SK-N-SH treated with all-trans-retinoic acid at 6 μM for 48 hours (cell line): ENCODE data around the gene LY6G6C.

Experiments used
- ATAC-seq: fragments of 200-7000 bp; cut with Tn5 transposase; 3 replicates; pipeline ENCODE4 v1.9.1; 2020; ENCODE audit warnings: mild to moderate bottlenecking, moderate library complexity
- ARNTL ChIP-seq: fragments of 450-650 bp; formaldehyde crosslinking; IDR thresholded peaks from 2 replicates; pipeline ENCODE4 v1.5.0; 2020; ENCODE audit warnings: low read depth, mild to moderate bottlenecking, moderate library complexity, borderline replicate concordance
- CREB5 ChIP-seq: fragments of 250-450 bp; sonication (Bioruptor Pico); IDR thresholded peaks from 2 replicates; pipeline ENCODE4 v1.5.1; 2020; ENCODE audit warnings: low read depth, mild to moderate bottlenecking, moderate library complexity
- CSDC2 ChIP-seq: fragments of 250-450 bp; sonication (Bioruptor Pico); IDR thresholded peaks from 2 replicates; pipeline ENCODE4 v1.5.0; 2020; ENCODE audit warnings: mild to moderate bottlenecking, moderate library complexity
- CSRNP3 ChIP-seq: fragments of 250-450 bp; sonication (Bioruptor Pico); IDR thresholded peaks from 2 replicates; pipeline ENCODE4 v1.5.1; 2021; ENCODE audit warnings: mild to moderate bottlenecking, moderate library complexity
- ESRRG ChIP-seq: fragments of 250-450 bp; sonication (Bioruptor Pico); IDR thresholded peaks from 2 replicates; pipeline ENCODE4 v1.6.1; 2021; ENCODE audit warnings: mild to moderate bottlenecking
- GLIS3 ChIP-seq: fragments of 250-450 bp; sonication (Bioruptor Pico); IDR thresholded peaks from 2 replicates; pipeline ENCODE4 v1.5.0; 2020; ENCODE audit warnings: mild to moderate bottlenecking, moderate library complexity
- ISL1 ChIP-seq: fragments of 250-450 bp; sonication (Bioruptor Pico); IDR thresholded peaks from 2 replicates; pipeline ENCODE4 v2.1.2; 2022; ENCODE audit warnings: mild to moderate bottlenecking, moderate library complexity
- OSR1 ChIP-seq: fragments of 250-450 bp; sonication (Bioruptor Pico); IDR thresholded peaks from 2 replicates; pipeline ENCODE4 v1.8.0; 2022; ENCODE audit warnings: moderate library complexity, mild to moderate bottlenecking, inconsistent platforms
- POU6F1 ChIP-seq: fragments of 250-450 bp; sonication (Bioruptor Pico); IDR thresholded peaks from 2 replicates; pipeline ENCODE4 v1.8.0; 2021; ENCODE audit warnings: low read depth, mild to moderate bottlenecking, moderate library complexity, borderline replicate concordance
- PPARA ChIP-seq: fragments of 250-450 bp; sonication (Bioruptor Pico); IDR thresholded peaks from 2 replicates; pipeline ENCODE4 v1.5.0; 2020; ENCODE audit warnings: mild to moderate bottlenecking, borderline replicate concordance
- RARB ChIP-seq: fragments of 250-450 bp; sonication (Bioruptor Pico); IDR thresholded peaks from 2 replicates; pipeline ENCODE4 v1.8.0; 2021; ENCODE audit warnings: mild to moderate bottlenecking, moderate library complexity
- SNAI2 ChIP-seq: fragments of 250-450 bp; sonication (Bioruptor Pico); IDR thresholded peaks from 2 replicates; pipeline ENCODE4 v1.5.0; 2020; ENCODE audit warnings: mild to moderate bottlenecking, moderate library complexity
- TCF4 ChIP-seq: fragments of 250-450 bp; sonication (Bioruptor Pico); IDR thresholded peaks from 2 replicates; pipeline ENCODE4 v1.8.0; 2021; ENCODE audit warnings: mild to moderate bottlenecking, moderate library complexity, borderline replicate concordance
- TOX ChIP-seq: fragments of 250-450 bp; sonication (Bioruptor Pico); IDR thresholded peaks from 2 replicates; pipeline ENCODE4 v1.8.0; 2021; ENCODE audit warnings: mild to moderate bottlenecking, moderate library complexity, borderline replicate concordance
- TSHZ2 ChIP-seq: fragments of 250-450 bp; sonication (Bioruptor Pico); IDR thresholded peaks from 2 replicates; pipeline ENCODE4 v1.5.0; 2020; ENCODE audit warnings: mild to moderate bottlenecking, moderate library complexity
- ZC3H10 ChIP-seq: fragments of 250-450 bp; sonication (Bioruptor Pico); IDR thresholded peaks from 2 replicates; pipeline ENCODE4 v1.5.1; 2021; ENCODE audit warnings: mild to moderate bottlenecking, moderate library complexity
- ZFP3 ChIP-seq: fragments of 250-450 bp; sonication (Bioruptor Pico); IDR thresholded peaks from 2 replicates; pipeline ENCODE4 v1.5.0; 2020; ENCODE audit warnings: mild to moderate bottlenecking, moderate library complexity
- ZNF565 ChIP-seq: fragments of 450-650 bp; formaldehyde crosslinking; conservative IDR thresholded peaks from 2 replicates; pipeline ENCODE4 v1.5.0; 2020; ENCODE audit warnings: low read depth, mild to moderate bottlenecking, moderate library complexity
- ZNF70 ChIP-seq: fragments of 450-650 bp; formaldehyde crosslinking; IDR thresholded peaks from 2 replicates; pipeline ENCODE4 v1.5.0; 2020; ENCODE audit warnings: mild to moderate bottlenecking, moderate library complexity

Gene LY6G6C

GRCh38 chr6:31719001-31719400 is 2.5 kb downstream of the LY6G6C start:
- TF ChIP-seq GLIS3 (CRISPR knock-in tag) (no peak), ZNF70 (CRISPR knock-in tag) (no peak), ZC3H10 (CRISPR knock-in tag) (no peak), ZFP3 (CRISPR knock-in tag) (no peak), ZNF565 (CRISPR knock-in tag) (no peak)
- TF ChIP-seq, all 23 proteins: peak for 0
- no peak for ATAC-seq

- ATAC-seq, result no peak
- TF ChIP-seq CSDC2 (no peak), TSHZ2 (CRISPR knock-in tag) (no peak), GLIS3 (CRISPR knock-in tag) (no peak), PPARA (CRISPR knock-in tag) (no peak), ESRRG (no peak), SNAI2 (CRISPR knock-in tag) (no peak), ZNF70 (CRISPR knock-in tag) (no peak), RARB (CRISPR knock-in tag) (no peak), ARNTL (no peak)
- TF ChIP-seq, all 23 proteins: peak for 0
These were observed 3.3 kb downstream of the LY6G6C start for GRCh38 chr6:31718265-31718664.

- no peak for ATAC-seq
- TF ChIP-seq ISL1 (CRISPR knock-in tag) (no peak), CSDC2 (no peak), CSRNP3 (CRISPR knock-in tag) (no peak), TCF4 (CRISPR knock-in tag) (no peak), TOX (CRISPR knock-in tag) (no peak), CREB5 (CRISPR knock-in tag) (no peak), ZNF565 (CRISPR knock-in tag) (no peak), ZC3H10 (CRISPR knock-in tag) (no peak), ZNF70 (CRISPR knock-in tag) (no peak), OSR1 (no peak), TSHZ2 (CRISPR knock-in tag) (no peak), SNAI2 (CRISPR knock-in tag) (no peak), POU6F1 (CRISPR knock-in tag) (no peak), GLIS3 (CRISPR knock-in tag) (no peak)
These were observed 3.9 kb downstream of the LY6G6C start for GRCh38 chr6:31717499-31718222.
